LoVo (cell line): ENCODE measurements around the gene LDLRAD3.
"Not testable (repeated sequence)": the region's sequence is repeated elsewhere in the genome, so short reads cannot be mapped to it uniquely, and the experiment has no call there.

Experiments used
- DNase-seq: peaks from one replicate; pipeline ENCODE4 v3.0.0-alpha.2; 2016; ENCODE audit warnings: low spot score

The LDLRAD3 gene

GRCh38 chr11:36164506-36165250, 220.8 kb downstream of the LDLRAD3 start:
- no peak for DNase-seq

- DNase-seq = no peak
Observed at GRCh38 chr11:36165621-36166397, 221.9 kb downstream of the LDLRAD3 start.

DNA sequence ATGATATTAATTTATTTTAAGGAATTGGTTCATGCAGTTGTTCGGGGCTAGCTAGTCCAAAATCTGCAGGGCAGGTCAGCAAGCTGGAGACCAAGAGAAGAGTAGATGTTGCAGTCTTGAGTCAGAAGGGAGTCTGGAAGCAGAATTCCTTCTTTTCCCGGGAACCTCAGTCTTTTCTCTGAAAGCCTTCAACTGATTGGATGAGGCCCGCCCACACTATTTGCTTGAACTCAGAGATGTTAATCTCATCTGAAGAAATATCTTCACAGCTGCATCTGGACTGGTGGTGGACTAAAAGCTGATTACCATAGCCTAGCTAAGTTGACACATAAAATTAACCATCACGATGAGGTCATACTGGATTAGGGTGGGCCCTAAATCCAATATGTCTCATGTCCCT, 223.2 kb downstream of the LDLRAD3 start:
- no peak for DNase-seq

GRCh38 chr11:36167729-36168128, 223.9 kb downstream of the LDLRAD3 start:
- DNase-seq = no peak

- DNase-seq = no peak
Observed at GRCh38 chr11:36177836-36178235, 234.0 kb downstream of the LDLRAD3 start.

DNA sequence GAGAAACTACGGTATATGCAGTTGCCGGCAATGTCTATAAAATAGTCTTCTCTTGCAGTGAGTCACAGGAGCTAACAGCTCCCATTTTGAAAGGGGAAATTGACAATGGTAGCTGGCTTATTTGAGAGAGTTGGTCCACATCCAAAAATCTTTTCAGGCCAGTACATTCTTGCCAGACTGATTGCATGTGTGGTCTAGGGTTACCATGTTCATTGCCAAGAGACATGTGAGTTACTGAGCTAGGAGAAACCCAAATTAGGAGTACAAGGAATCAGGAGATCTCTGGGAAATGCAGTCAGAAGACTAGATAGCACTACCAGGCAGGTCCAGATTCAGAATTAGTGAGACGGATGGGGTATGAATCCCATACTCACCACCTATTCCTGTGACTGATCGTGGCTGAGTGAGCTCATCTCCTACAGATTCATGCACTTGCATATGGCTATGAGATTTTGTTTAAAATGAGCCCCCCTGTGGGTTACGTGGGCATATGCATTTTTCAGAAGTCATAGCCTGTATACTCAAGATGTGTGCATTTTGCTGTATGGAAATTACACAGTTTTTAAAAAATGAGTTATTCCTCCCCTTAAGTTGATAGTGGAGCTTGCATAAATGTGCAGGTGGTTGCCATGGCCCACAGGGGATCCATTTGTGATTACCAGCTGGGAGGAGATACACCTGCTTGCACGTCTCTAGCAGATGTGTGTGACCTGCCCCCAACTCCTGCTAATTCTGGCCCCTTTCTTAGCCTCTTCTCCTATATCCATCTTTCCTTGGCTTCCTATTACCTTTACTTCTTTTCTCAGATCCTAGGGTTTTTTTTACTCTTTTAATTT, 242.7 kb downstream of the LDLRAD3 start:
- DNase-seq = no peak

DNA sequence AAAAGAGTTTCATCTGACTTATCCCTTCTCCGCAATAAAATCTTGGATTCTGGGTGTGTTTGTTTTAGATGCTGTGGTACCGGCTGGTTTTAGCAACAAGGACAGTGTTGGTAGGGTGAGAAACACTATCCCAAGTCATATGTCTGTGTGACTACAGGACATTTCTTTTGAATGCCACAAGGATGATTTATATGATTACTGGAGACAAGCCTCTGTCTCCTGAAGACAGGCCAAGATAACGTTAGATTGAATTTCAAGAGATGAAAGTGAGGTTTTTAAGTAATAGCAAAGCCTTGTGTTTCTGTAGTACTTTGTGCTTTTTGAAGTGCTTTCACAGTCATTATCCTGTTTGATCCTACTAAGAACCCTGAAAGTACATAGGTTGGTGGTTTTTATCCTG, 243.8 kb downstream of the LDLRAD3 start:
- no peak for DNase-seq

- DNase-seq = not testable (repeated sequence)
Observed at GRCh38 chr11:36189735-36190134, 245.9 kb downstream of the LDLRAD3 start.

DNA sequence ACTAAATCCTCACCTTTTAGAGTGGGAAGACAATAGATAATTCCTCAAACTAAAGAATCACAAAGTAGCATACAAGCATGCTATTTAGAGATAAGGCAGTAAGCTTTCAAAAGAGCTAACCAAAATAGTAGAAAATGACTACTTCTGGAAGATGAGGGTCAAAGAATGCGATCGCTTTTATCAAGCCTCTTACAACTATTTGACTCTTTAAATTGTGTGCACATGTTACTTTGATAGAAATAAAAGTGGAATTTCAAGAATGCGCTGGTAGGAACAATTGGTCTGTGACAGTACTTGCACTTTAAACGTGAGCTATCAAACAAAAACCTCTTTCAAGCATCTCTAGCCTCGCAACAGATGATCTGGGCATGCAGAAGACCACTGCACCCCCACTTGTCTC, 248.1 kb downstream of the LDLRAD3 start:
- DNase-seq = no peak

- no peak for DNase-seq
Observed at GRCh38 chr11:36192425-36193289, 248.8 kb downstream of the LDLRAD3 start.

GRCh38 chr11:36193290-36193619, 249.4 kb downstream of the LDLRAD3 start:
- no peak for DNase-seq

- DNase-seq = no peak
Observed at GRCh38 chr11:36193721-36194120, 249.9 kb downstream of the LDLRAD3 start.

DNA sequence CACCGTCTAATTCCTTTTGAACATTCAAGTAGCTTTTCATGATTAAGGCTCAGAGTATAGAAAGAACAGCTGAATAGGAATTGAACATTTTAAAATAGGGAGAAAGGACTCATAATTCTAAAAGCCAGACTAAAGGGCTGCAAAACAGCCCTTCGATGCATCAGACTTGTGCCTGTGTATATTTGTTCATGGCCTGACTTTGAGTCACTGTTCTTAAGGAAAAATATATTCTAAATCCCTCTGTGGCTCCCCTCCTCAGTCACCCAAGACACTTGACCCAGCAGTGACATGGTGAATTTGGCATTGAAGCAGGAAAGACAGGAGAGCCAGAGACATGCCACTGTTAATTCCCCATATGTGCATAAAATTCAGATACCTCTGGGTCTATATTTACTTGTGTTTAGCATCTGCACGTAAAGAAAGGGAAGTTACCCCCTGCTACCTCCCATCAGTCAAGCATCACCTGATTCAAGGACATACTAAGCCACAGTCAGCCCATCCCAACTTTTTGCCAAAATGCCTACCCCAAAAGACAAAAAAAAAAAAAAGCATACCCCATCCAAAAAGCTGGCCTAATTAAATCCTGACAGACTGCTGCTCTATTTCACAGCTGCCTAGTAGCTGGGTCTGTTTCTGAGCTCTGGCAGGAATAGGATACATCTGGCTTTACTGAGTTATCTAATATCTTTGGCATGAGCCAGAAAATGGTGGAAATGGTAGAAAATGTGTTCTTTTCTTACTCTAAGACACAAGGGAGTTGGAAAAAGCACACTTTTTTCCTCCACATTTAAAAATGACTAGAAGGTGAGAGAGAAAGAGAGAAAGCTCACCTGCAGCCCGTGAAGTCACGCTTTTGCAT, 251.9 kb downstream of the LDLRAD3 start:
- DNase-seq = no peak

GRCh38 chr11:36196411-36196998, 252.6 kb downstream of the LDLRAD3 start:
- no peak for DNase-seq

DNA sequence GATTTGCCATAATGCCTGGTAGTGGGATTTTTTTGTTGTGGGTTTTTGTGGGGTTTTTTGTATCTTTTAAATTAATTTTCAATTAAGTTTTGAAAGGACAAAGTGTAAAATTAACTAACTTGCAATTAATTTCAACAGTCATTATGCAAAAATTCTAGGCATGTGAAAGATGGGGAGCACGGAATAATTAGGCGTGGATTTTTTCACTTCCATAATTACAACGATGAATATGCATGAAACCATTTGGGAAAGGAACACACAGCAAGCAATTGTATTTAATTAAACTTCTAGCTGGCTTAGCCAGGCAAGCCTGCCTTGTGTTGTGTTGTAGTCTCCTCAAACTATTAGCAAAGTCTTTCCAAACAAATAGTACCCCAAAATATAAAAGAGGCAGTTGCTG, 257.5 kb downstream of the LDLRAD3 start:
- DNase-seq = no peak

GRCh38 chr11:36205536-36205935, 261.7 kb downstream of the LDLRAD3 start:
- no peak for DNase-seq

DNA sequence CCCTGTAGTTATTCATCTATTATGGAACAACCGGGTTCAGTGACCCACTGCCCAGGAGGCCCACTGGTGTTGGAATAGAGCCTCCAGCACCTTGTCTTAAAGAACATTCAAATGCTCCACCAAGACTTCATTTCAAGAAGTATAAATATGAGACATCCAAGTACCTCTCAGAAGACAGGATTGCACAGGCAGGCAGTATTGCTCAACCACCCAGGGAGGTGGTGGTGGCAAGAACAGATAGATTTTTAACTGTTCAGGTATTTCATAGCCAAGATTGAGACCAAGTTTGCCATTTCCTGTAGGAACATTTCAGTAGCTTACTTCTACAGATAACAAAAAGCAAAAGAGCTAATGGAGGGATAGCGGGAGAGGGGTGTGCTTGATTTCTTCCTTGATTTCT, 266.7 kb downstream of the LDLRAD3 start:
- no peak for DNase-seq

- DNase-seq = no peak
Observed at GRCh38 chr11:36211761-36212430, 268.0 kb downstream of the LDLRAD3 start.

DNA sequence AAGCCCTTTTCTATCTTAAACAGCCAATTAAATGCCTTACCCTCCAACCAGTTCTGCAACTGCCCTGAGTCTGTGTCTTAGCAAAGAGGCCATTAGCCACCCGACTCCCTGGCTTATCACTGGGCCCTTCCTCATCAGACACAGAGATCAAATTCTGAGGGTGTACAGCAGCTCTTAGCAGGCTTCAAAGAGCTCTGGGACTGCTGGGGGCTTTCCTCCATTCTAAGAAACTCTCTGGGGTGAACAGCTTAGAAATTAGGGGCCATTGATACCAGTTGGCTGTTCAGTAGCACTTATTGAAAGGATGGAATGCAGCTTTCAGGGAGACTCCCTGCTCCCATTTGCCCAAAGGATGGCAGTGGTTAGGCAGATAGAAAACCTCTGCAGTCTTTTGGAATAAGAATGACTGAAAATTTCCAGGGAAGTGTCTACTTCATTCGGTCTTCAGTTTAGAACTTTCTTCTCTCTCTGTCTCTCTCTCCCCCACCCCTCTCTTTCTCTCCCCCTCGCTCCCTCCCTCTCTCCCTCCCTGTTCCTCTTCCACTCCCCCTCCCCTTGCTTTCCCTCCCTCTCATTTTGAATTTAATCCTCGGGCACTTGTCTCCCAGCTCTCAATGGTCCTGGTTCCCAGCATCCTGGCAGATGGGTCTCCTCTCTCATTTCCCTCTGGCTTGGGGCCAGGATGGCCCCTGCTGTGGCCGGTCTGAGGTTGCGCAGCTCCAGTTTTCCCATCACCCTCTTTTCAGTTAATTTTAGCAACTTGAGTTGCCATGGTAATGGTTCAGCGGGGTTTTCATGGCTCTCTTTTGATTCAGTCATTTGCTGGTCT, 268.9 kb downstream of the LDLRAD3 start:
- DNase-seq = no peak
